Transverse colon (tissue), 4 donors: Measurements from ENCODE around the gene MPND. TPM values are rescaled to one million over a fixed set of nuclear protein-coding genes. Genes with fewer than 3 reads are reported as not detected.

Experiments
- DNase-seq: peaks from one replicate; pipeline ENCODE4 v3.0.0-alpha.2; 2019
- H3K27ac ChIP-seq, 4 donors: fragments of 200-600 bp; sonication (generic); 2 replicates each; pipeline ENCODE4 v1.5.1; 2016 to 2018; ENCODE audit warnings: inconsistent platforms in 4 of 4
- H3K27me3 ChIP-seq: fragments of 200-600 bp; sonication (generic); 2 replicates; pipeline ENCODE4 v1.5.1; 2017; ENCODE audit warnings: inconsistent platforms
- H3K36me3 ChIP-seq, 4 donors: fragments of 200-600 bp; sonication (generic); 2 replicates each; pipeline ENCODE4 v1.5.1; 2017 to 2019; ENCODE audit warnings: inconsistent platforms in 4 of 4
- H3K4me1 ChIP-seq, 4 donors: fragments of 200-600 bp; sonication (generic); 2 replicates each; pipeline ENCODE4 v1.5.1; 2017 to 2020; ENCODE audit warnings: inconsistent platforms in 4 of 4
- H3K4me3 ChIP-seq, 4 donors: fragments of 200-600 bp; sonication (generic); 1 replicate in 1 of 4; 2 replicates in 3 of 4; pipeline versions ENCODE4 v1.5.1 to v1.6.1; 2017 to 2019; ENCODE audit warnings: inconsistent platforms in 4 of 4
- H3K9me3 ChIP-seq, 2 donors: fragments of 200-600 bp; sonication (generic); 2 replicates each; pipeline ENCODE4 v1.5.1; 2017 to 2019; ENCODE audit warnings: inconsistent platforms in 2 of 2
- CTCF ChIP-seq, 5 experiments: fragments of 200-600 bp in 3 of 5; fragments of 450-650 bp in 2 of 5; sonication (generic) in 3 of 5; IDR thresholded peaks; 1 replicate in 2 of 5; 2 replicates in 3 of 5; pipeline ENCODE4 v1.5.1; 2016 to 2017; ENCODE audit warnings: antibody characterized with exemption in 5 of 5, inconsistent platforms in 3 of 5, mild to moderate bottlenecking in 2 of 5, moderate library complexity in 1 of 5
- EP300 ChIP-seq: sonication (generic); formaldehyde crosslinking; IDR thresholded peaks from one replicate; pipeline ENCODE4 v1.6.1; 2017; ENCODE audit warnings: antibody characterized with exemption, low read depth
- POLR2A ChIP-seq: fragments of 450-650 bp; IDR thresholded peaks from one replicate; pipeline ENCODE4 v1.6.1; 2016; ENCODE audit warnings: antibody characterized with exemption, mild to moderate bottlenecking, moderate library complexity
- POLR2AphosphoS5 ChIP-seq, 3 donors: sonication (generic); formaldehyde crosslinking; IDR thresholded peaks; one replicate each; pipeline ENCODE4 v1.6.1; 2016; ENCODE audit warnings: antibody characterized with exemption in 3 of 3
- WGBS, 2 donors: methylation state at CpG; one replicate each; pipeline ENCODE4 v1.1.5; 2018; ENCODE audit warnings: low coverage in 1 of 2; 5-methylcytosine and 5-hydroxymethylcytosine counted together
- in situ Hi-C, 4 donors: fragments of 200-750 bp; cut with MboI; loops; one replicate each; pipeline versions ENCODE4 v1.15.0 to v1.15.1; 2017; ENCODE audit warnings: low sequenced_read_pairs in 3 of 4, low pct_ligation_motif_present in 1 of 4, low pct_unique_long_range_greater_than_20kb in 1 of 4
- intact Hi-C: fragments of 100-400 bp; cut with DNase I; formaldehyde crosslinking; loops from one replicate; pipeline ENCODE4 v1.15.1; 2023; ENCODE audit warnings: low total_unique reads
- total RNA-seq, 4 donors: library from RNA; depleted of rRNA; stranded (reverse); fragments of >200 nt; gene quantifications; one replicate each; pipeline ENCODE4 v1.1.0, GENCODE V29; 2016

The MPND gene
- total RNA-seq, 4 donors from 2014 or later: 16.5 to 96.5 (median 33.7) TPM

- DNase-seq: no peak
- intact Hi-C loops (no loop called here), in situ Hi-C loops (no loop called here)
- Histone ChIP-seq H3K4me1 (no peaks in the 10 kb centered on the region), H3K27me3 (no peaks in the 10 kb centered on the region), H3K27ac (no peak overlapping the region), H3K4me3 (no peak overlapping the region), H3K9me3 (no peaks in the 10 kb centered on the region), H3K36me3 (no peaks in the 10 kb centered on the region)
- TF ChIP-seq POLR2AphosphoS5 (IDR thresholded peaks at IDR 0.05): no peak
- no peak for TF ChIP-seq EP300
- TF ChIP-seq POLR2A: no peak
- no peak for TF ChIP-seq CTCF (IDR thresholded peaks at IDR 0.05)
- WGBS, 2 donors: 81 to 85% methylated on average over 8 to 23 of the region's 27 CpGs
Measured at GRCh38 chr19:4297901-4298809, 45.2 kb upstream of the MPND start.

- in situ Hi-C loops: no loop called here
- no peak for TF ChIP-seq EP300
- no peak for TF ChIP-seq POLR2AphosphoS5 (IDR thresholded peaks at IDR 0.05)
- TF ChIP-seq POLR2A: no peak
- no peak for TF ChIP-seq CTCF (IDR thresholded peaks at IDR 0.05)
Measured at GRCh38 chr19:4298810-4299550, 44.4 kb upstream of the MPND start.

GRCh38 chr19:4300589-4300988 lies 42.8 kb upstream of the MPND start:
- intact Hi-C loops: no loop called here

More at GRCh38 chr19:4298810-4299550, 44.4 kb upstream of the MPND start:
- WGBS, 2 donors: 80 to 90% methylated on average over 3 to 7 of the region's 8 CpGs
- intact Hi-C loops: no loop called here
- Histone ChIP-seq H3K9me3 (no peaks in the 10 kb centered on the region), H3K36me3 (no peaks in the 10 kb centered on the region), H3K4me1 (no peaks in the 10 kb centered on the region), H3K27ac (no peak overlapping the region), H3K4me3 (no peak overlapping the region), H3K27me3 (no peaks in the 10 kb centered on the region)
- DNase-seq: no peak

More at GRCh38 chr19:4300589-4300988, 42.8 kb upstream of the MPND start:
- Histone ChIP-seq H3K36me3 (no peaks in the 10 kb centered on the region), H3K27me3 (peaks cover 14% of the 10 kb centered on the region), H3K4me1 (peaks cover 0 to 6% (median 0%) of the 10 kb centered on the region in 4 donors), H3K9me3 (no peaks in the 10 kb centered on the region), H3K4me3 (no peak overlapping the region), H3K27ac (no peak overlapping the region)
- DNase-seq: no peak
- TF ChIP-seq POLR2A (no peak), CTCF (IDR thresholded peaks at IDR 0.05) (no peak), POLR2AphosphoS5 (IDR thresholded peaks at IDR 0.05) (no peak)
- 84% methylated on average over 3 of the region's 3 CpGs; no CpG with 5 or more reads in 1 of the 2 donors for WGBS, 2 donors
- in situ Hi-C loops: no loop called here
